ENCODE results near the gene LANCL1.

LANCL1 gene

DNA sequence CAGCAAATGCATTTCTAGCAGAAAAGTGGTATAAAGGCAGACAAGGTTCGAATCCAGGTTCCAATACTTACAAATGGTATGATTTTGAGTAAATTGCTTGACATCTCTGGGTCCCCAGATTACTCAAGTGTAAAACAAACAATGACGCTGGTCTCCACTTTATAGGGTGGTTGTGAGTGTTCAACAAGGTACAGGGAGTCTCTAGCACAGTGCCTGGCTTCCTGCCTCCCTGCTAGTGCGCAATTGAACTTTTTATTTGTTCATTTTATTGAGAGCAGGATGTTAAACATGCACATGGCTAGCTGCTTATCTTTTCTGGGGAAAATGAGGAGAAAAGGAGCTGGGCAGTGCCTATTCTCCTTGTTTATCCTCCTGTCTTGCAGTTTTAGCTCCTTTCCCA lies 86.7 kb downstream of the LANCL1 start:
- no peak for DNase-seq (ENCODE audit: low read depth)

DNA sequence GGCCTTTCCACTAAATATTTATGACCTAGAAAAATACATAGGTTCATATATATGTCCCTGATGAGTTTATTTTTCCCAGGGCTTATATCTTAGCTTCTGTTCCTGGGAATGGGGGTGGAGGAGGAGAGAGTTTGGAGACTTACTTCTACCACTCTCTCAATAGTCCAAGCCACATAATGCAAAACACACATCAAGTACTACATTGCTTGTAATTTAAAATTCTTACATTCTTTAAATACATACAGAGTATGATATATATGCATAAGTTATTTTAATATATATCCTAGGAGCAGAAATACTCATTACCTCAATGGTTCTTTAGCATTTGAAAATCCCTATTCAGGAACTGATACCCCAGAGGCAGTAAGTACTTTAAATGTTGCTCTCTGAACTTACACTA lies 88.4 kb downstream of the LANCL1 start:
- no peak for DNase-seq (ENCODE audit: low read depth)

DNA sequence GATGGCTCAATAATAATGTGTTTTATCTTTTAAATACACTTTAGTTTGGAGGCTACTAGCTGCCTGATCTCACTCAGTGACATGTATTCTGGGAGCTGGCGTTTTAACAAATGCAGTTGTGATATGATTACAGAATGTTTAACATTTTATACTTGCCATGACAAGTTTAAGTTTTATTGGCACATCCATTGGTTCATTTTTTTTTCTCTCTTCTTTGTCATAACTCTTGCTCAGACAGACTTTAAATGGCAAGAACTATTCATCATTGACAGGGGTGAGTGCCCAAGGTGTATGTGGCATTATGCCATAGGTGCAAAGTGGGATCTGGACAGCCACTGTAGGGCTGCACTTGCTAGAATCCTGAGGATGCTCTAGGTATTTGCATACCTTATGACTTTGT lies 89.5 kb downstream of the LANCL1 start:
- no peak for DNase-seq (ENCODE audit: low read depth)

Data from stimulated activated CD8-positive, alpha-beta memory T cell treated with anti-CD3 and anti-CD28 coated beads, Interleukin-4, amount 100 ng/mL, for 24 hours (primary cell).